Stimulated activated CD4-positive, alpha-beta T cell treated with anti-CD3 and anti-CD28 coated beads, Interleukin-4, amount 100 ng/mL, for 1 hour (primary cell): ENCODE data around the gene RAD50.
"Not testable (repeated sequence)": the region's sequence is repeated elsewhere in the genome, so short reads cannot be mapped to it uniquely, and the experiment has no call there.

Experiments used
- DNase-seq: peaks from one replicate; pipeline ENCODE4 v3.0.0-alpha.2; 2020

Gene RAD50

GRCh38 chr5:132679166-132679565 lies 122.4 kb downstream of the RAD50 start:
- DNase-seq, result no peak

- DNase-seq, result no peak
Measured at GRCh38 chr5:132679717-132680380, 123.1 kb downstream of the RAD50 start.

DNA sequence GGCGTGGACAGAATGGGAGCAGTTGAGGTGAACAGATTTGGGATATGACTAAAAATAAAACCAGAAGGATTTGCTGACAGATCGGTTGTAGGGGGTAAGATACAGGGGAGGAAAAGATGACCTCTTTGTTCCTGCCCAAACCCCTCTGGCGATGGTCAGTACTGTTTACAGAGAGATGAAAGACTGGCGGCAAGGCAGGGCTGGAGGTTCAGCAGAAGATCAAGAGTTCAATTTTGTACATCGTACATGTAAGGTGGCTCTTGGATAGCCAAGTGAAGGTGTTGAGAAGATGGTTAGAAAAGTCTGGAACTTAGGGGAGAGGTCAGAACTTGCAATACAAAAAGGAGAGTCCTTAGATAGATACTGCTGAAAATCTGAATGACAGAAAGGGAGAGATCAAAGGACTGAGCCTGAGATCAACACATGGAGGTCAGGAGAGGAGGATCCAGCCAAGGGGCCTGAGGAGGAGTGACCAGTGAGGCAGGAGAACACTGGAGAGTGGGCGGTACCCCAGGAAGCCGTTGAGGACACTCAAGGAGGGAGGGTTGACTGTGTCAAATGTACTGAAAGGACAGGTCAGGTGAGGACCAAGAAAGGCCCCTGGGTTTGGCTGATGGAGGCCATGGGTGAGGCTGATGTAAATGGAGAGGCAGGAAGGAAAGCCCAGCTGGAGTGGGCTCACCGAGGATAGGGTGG lies 124.2 kb downstream of the RAD50 start:
- DNase-seq, result no peak

- DNase-seq, result no peak
Measured at GRCh38 chr5:132681476-132681831, 124.7 kb downstream of the RAD50 start.

DNA sequence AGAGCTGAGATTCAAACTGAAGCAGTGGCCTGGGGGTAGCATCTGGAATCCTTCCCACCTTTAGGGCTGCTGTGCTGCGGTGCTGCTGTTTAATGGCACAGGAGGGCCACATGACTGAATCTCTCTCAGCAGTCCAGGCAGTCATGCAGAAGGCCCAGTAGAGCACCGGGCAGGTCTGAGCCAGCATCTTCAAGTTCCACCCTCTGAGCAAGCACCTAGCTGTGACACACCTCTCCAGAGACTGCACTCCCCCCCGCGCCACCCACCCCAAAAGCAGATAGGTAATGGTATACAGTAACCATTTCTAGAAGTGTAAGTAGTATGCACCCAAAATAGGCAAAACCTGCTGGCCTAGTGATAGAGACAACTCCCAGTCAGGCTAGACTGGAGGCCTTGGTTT lies 125.2 kb downstream of the RAD50 start:
- DNase-seq, result no peak

- DNase-seq, result no peak
Measured at GRCh38 chr5:132684491-132684890, 127.7 kb downstream of the RAD50 start.

DNA sequence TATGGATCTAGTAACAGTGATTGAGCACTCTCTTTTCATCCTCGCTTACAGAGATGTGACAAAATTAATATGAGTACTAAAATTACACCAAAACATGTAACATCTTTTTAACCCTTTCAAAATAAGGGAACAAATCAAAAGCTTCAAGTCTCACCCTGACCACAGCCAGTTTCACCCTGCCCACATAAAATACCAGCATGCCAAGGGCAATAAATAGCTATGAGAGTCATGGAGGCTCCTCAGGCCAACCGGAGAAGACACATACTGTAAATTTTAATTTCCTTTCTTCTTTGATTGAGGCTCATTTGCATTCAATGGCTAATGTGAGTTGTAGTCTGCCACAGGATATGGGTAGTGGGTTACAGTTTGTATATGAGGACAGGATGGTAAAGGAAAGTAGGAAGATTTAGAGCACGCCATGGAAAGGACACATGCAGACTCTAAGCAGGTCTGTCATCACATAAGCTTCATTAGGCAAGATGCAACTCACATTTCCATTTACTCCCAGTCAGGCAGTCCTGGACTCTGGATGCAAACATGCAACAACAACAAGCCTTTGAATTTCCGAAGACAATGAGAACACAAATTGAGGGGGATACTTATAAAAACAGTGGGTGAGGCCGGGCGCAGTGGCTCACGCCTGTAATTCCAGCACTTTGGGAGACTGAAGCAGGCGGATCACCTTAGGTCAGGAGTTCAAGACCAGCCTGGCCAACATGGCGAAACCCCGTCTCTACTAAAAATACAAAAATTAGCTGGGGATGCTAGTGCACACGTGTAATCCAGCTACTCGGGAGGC lies 128.3 kb downstream of the RAD50 start:
- DNase-seq, result no peak

GRCh38 chr5:132686193-132686592 lies 129.4 kb downstream of the RAD50 start:
- no peak for DNase-seq

DNA sequence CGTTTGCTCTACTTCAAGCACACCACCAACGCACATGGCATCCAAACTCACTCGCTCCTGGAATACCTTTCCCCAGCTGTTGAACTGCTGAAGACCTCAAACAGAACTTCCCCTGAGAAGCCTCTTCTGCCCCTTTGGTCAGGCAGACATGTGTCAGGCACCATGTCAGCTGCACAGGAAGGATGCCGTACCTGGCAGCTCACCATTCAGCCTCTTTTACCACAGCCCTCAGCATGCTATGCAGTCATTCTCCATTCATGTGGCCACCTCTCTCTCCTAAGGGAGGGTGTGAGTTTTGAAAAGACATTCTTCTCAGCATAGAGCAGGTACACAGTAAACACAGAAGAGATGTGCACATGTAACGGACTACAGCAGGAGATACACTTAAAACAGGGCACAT lies 131.2 kb downstream of the RAD50 start:
- DNase-seq, result no peak

GRCh38 chr5:132688536-132689339 lies 132.0 kb downstream of the RAD50 start:
- DNase-seq, result no peak

DNA sequence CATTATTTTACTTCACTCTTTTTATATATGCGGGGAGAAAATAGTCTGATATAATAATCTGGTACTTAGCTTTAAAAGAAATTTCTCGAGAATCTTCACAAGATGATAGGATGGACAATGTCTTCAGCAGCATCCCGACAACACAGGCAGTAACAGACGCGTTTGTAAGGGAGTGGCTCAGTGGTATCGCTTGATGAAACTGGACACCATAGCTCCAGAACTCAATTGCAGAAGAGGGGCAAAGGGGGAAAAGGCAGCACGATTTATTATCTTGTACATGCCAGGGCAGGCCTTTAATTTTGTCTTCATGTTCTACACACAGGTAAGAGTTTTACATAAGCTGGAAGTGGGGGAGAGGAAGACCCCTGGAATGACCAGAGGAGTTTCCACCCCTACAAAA lies 132.7 kb downstream of the RAD50 start:
- no peak for DNase-seq

- DNase-seq, result no peak
Measured at GRCh38 chr5:132690156-132690555, 133.4 kb downstream of the RAD50 start.

DNA sequence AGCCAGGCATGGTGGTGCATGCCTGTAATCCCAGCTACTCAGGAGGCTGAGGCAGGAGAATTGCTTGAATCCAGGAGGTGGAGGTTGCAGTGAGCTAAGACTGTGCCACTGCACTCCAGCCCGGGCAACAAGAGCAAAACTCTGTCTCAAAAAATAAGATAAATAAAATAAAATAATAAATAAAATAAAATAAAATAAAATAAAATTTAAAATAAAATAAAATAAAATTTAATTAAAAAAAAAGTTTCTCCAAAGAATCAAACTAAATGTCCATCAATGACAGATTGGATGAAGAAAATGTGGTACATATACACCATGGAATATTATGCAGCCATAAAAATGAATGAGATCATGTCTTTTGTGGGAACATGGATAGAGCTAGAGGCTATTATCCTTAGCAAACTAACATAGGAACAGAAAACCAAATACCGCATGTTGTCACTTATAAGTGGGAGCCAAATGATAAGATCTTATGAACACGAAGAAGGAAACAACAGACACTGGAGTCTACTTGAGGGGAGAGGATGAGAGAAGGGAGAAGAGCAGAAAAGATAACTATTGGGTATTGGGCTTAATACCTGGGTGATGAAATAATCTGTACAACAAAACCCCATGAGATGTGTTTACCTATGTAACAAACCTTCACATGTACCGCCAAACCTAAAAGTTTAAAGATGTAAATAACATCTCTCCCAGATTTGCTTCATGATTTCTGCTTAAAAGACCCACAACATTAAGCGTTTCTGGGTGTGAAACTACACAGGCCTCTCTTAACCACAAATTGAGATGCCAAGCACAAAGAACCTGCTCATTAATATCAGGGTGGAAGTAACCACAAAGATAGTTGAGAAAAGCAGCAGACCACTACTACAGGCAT lies 135.2 kb downstream of the RAD50 start:
- not testable (repeated sequence) for DNase-seq

DNA sequence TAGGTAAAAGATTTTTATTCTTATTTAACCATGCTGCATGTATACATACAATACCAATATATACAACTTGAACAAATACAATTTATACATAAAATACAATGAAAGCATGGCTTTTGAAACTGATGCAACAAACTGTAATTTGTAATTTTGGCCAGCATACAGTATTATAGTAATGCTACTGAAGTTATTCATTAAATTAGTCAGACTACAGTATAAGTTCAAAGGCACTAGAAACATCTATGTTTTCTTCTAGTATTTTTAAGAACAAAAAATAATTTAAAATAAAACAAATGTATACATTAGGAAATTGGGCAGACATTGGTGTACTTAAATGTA lies 135.8 kb downstream of the RAD50 start:
- no peak for DNase-seq
